Uterine smooth muscle cell (primary cell): ENCODE data around the gene SCAF1. TPM values are rescaled to one million over a fixed set of nuclear protein-coding genes. Genes with fewer than 3 reads are reported as not detected.

Experiments used
- total RNA-seq: library from RNA; depleted of rRNA; stranded (reverse); fragments of >200 nt; gene quantifications from 2 replicates; pipeline ENCODE4 v1.2.3, GENCODE V29; 2014

Gene SCAF1
- total RNA-seq, result 17.3 and 18.1 TPM in 2 replicates

GRCh38 chr19:49641688-49642491 lies at the start of gene SCAF1:
Gene SCAF1, plus strand, starts transcription at chr19:49642209. Its CDS starts 2,818 bp downstream, at chr19:49645027.

GRCh38 chr19:49640113-49640898 lies 1.7 kb upstream of the SCAF1 start, which contains the start of gene RRAS:
Gene RRAS, minus strand, starts transcription at chr19:49640143. Its CDS starts 45 bp downstream, at chr19:49640098.

GRCh38 chr19:49665351-49666119 lies 23.5 kb downstream of the SCAF1 start, which contains the start of the genes BCL2L12 and IRF3:
Gene BCL2L12, plus strand, starts transcription at chr19:49665933. Its CDS starts 760 bp downstream, at chr19:49666693.
Gene IRF3, minus strand, starts transcription at chr19:49665857. Its CDS starts 1,019 bp downstream, at chr19:49664838.

GRCh38 chr19:49677231-49677900 lies 35.4 kb downstream of the SCAF1 start, which contains the start of gene PRMT1:
Gene PRMT1, plus strand, starts transcription at chr19:49677271. Its CDS starts 10 bp downstream, at chr19:49677281.

GRCh38 chr19:49689133-49690078 lies 47.4 kb downstream of the SCAF1 start, which contains the start of gene ADM5:
Gene ADM5, plus strand, starts transcription at chr19:49689594. Its CDS starts 244 bp downstream, at chr19:49689838.

GRCh38 chr19:49690656-49691242 lies 48.7 kb downstream of the SCAF1 start, which contains the start of gene CPT1C:
Gene CPT1C, plus strand, starts transcription at chr19:49691116. Its CDS starts 1,137 bp downstream, at chr19:49692253.

Other genes starting within 250 kb of the SCAF1 start
- gene PTH2, start 218.8 kb upstream of the SCAF1 start, total RNA-seq, result not detected in 2 replicates
- 0.11 TPM in 1 of 2 replicates, not detected in the other for gene GFY, start 216.8 kb upstream of the SCAF1 start, total RNA-seq
- gene SLC17A7, start 200.7 kb upstream of the SCAF1 start, total RNA-seq, result not detected in 2 replicates
- 105 and 127 TPM in 2 replicates for gene PIH1D1, start 190.4 kb upstream of the SCAF1 start, total RNA-seq
- gene ALDH16A1, start 189.0 kb upstream of the SCAF1 start, total RNA-seq, result 33.4 and 53.8 TPM in 2 replicates
- gene FLT3LG, start 168.0 kb upstream of the SCAF1 start, total RNA-seq, result 2.5 and 2.6 TPM in 2 replicates
- 1,950 and 2,937 TPM in 2 replicates for gene RPL13A, start 154.6 kb upstream of the SCAF1 start, total RNA-seq
- gene RPS11, start 145.8 kb upstream of the SCAF1 start, total RNA-seq, result 2,278 and 3,023 TPM in 2 replicates
- gene FCGRT, start 129.5 kb upstream of the SCAF1 start, total RNA-seq, result 21.7 and 56.0 TPM in 2 replicates
- 136 and 287 TPM in 2 replicates for gene RCN3, start 114.2 kb upstream of the SCAF1 start, total RNA-seq
- 58.2 and 78.7 TPM in 2 replicates for gene NOSIP, start 61.7 kb upstream of the SCAF1 start, total RNA-seq
- 0.33 and 0.75 TPM in 2 replicates for gene PRRG2, start 60.9 kb upstream of the SCAF1 start, total RNA-seq
- 2.4 and 3.1 TPM in 2 replicates for gene PRR12, start 51.0 kb upstream of the SCAF1 start, total RNA-seq
- 41.3 and 58.6 TPM in 2 replicates for gene RRAS, start 2.1 kb upstream of the SCAF1 start, total RNA-seq
- 43.1 and 45.6 TPM in 2 replicates for gene IRF3, start 23.6 kb downstream of the SCAF1 start, total RNA-seq
- gene BCL2L12, start 23.7 kb downstream of the SCAF1 start, total RNA-seq, result 3.2 and 7.5 TPM in 2 replicates
- 325 and 532 TPM in 2 replicates for gene PRMT1, start 35.1 kb downstream of the SCAF1 start, total RNA-seq
- gene ADM5, start 47.4 kb downstream of the SCAF1 start, total RNA-seq, result 0.66 and 0.87 TPM in 2 replicates
- gene CPT1C, start 48.9 kb downstream of the SCAF1 start, total RNA-seq, result 15.6 and 25.6 TPM in 2 replicates
- gene TSKS, start 121.1 kb downstream of the SCAF1 start, total RNA-seq, result 0.12 TPM in 1 of 2 replicates, not detected in the other
- gene AP2A1, start 124.8 kb downstream of the SCAF1 start, total RNA-seq, result 76.3 and 88.5 TPM in 2 replicates
- gene FUZ, start 171.1 kb downstream of the SCAF1 start, total RNA-seq, result 19.0 and 25.4 TPM in 2 replicates
- 17.6 and 20.6 TPM in 2 replicates for gene MED25, start 176.1 kb downstream of the SCAF1 start, total RNA-seq
- 44.5 and 60.0 TPM in 2 replicates for gene PTOV1, start 208.9 kb downstream of the SCAF1 start, total RNA-seq
- 67.9 and 72.8 TPM in 2 replicates for gene PNKP, start 225.4 kb downstream of the SCAF1 start, total RNA-seq
- gene AKT1S1, start 235.1 kb downstream of the SCAF1 start, total RNA-seq, result 7.5 and 10.4 TPM in 2 replicates
- 11.6 and 14.7 TPM in 2 replicates for gene TBC1D17, start 235.5 kb downstream of the SCAF1 start, total RNA-seq